HG03039 (cell line): ENCODE results near the gene TMEM256.

Experiments used
- ATAC-seq: cut with Tn5 transposase; IDR thresholded peaks from one replicate; pipeline ENCODE4 v1.9.1; 2021; ENCODE audit warnings: mild to moderate bottlenecking, moderate library complexity; ENCODE audit not compliant: unreplicated experiment

The TMEM256 gene

GRCh38 chr17:7403977-7404736 lies at the start of gene TMEM256:
Gene TMEM256 (minus strand): TSS chr17:7404097. CDS start chr17:7404084, 13 bp downstream.
- peak; percentile 91 for ATAC-seq

GRCh38 chr17:7448461-7448860 lies 44.6 kb upstream of the TMEM256 start:
- ATAC-seq: no peak

GRCh38 chr17:7445619-7445968 lies 41.7 kb upstream of the TMEM256 start:
- no peak for ATAC-seq

GRCh38 chr17:7444682-7445618 lies 41.1 kb upstream of the TMEM256 start, which contains the start of gene CHRNB1:
Gene CHRNB1 (plus strand): TSS chr17:7445061. CDS start chr17:7445128, 67 bp downstream.
- no peak for ATAC-seq

GRCh38 chr17:7443499-7444485 lies 39.9 kb upstream of the TMEM256 start:
- no peak for ATAC-seq

GRCh38 chr17:7442142-7442541 lies 38.2 kb upstream of the TMEM256 start:
- ATAC-seq: no peak

- ATAC-seq: no peak
These were observed 37.4 kb upstream of the TMEM256 start for GRCh38 chr17:7441266-7441665.

GRCh38 chr17:7440834-7441195 lies 36.9 kb upstream of the TMEM256 start:
- no peak for ATAC-seq

- ATAC-seq: no peak
These were observed 36.4 kb upstream of the TMEM256 start for GRCh38 chr17:7440113-7440833.

- ATAC-seq: no peak
These were observed 35.7 kb upstream of the TMEM256 start, which contains the start of gene FGF11 for GRCh38 chr17:7439462-7440112. Gene FGF11 (plus strand): TSS chr17:7439512. CDS start chr17:7439621, 109 bp downstream.

- no peak for ATAC-seq
These were observed 35.0 kb upstream of the TMEM256 start for GRCh38 chr17:7438656-7439460.

- no peak for ATAC-seq
These were observed 34.2 kb upstream of the TMEM256 start for GRCh38 chr17:7437950-7438614.

GRCh38 chr17:7437369-7437863 lies 33.5 kb upstream of the TMEM256 start:
- no peak for ATAC-seq

GRCh38 chr17:7436556-7437368 lies 32.9 kb upstream of the TMEM256 start:
- no peak for ATAC-seq

- no peak for ATAC-seq
These were observed 32.0 kb upstream of the TMEM256 start for GRCh38 chr17:7435676-7436555.

- no peak for ATAC-seq
These were observed 28.4 kb upstream of the TMEM256 start for GRCh38 chr17:7432296-7432695.
